Measurements from ENCODE around the gene CDK6. TPM values are rescaled to one million over a fixed set of nuclear protein-coding genes. Genes with fewer than 3 reads are reported as not detected.

Gene CDK6
- total RNA-seq, 1 experiment from 2014 or later: 10.5 TPM

GRCh38 chr7:92831716-92832533, 4.4 kb downstream of the CDK6 start:
- H3K27ac ChIP-seq (ENCODE audit: low read depth, low read length, poor library complexity, severe bottlenecking): no peak overlapping the region
- TF ChIP-seq CTCF (conservative IDR thresholded peaks at IDR 0.05; ENCODE audit: low read depth, low read length) (no peak), EZH2 (IDR thresholded peaks at IDR 0.05; ENCODE audit: borderline replicate concordance, low read depth, low read length, poor library complexity, severe bottlenecking) (no peak)
- intact Hi-C loops (cut with micrococcal nuclease; ENCODE audit: unreplicated experiment): loop anchor here (2.0 to 5.0 kb wide), 2 partner anchors 115 to 211 kb away; no protein-coding TSS in a partner anchor
- ChIA-PET POLR2A (ENCODE audit: low non-redundant PET) (no interaction called here), CTCF (no interaction called here)
- H3K36me3 ChIP-seq (ENCODE audit: insufficient read depth, low read length, poor library complexity, severe bottlenecking): no peaks in the 10 kb centered on the region
- DNase-seq (ENCODE audit: low spot score): no peak
- H3K9me3 ChIP-seq (ENCODE audit: low read depth, low read length, poor library complexity, severe bottlenecking): no peaks in the 10 kb centered on the region
- H3K27me3 ChIP-seq (replicated peaks; ENCODE audit: insufficient read depth, low read depth, low read length, poor library complexity): peaks cover 1% of the 10 kb centered on the region
- peak overlapping the region; percentile 83 for H3K4me3 ChIP-seq (ENCODE audit: low read depth, low read length, poor library complexity, severe bottlenecking)
- BruUV-seq (replicated peaks): TSS peak; percentile 47
- H3K4me1 ChIP-seq (ENCODE audit: insufficient read depth, low read length, poor library complexity, severe bottlenecking): peaks cover 5% of the 10 kb centered on the region

DNA sequence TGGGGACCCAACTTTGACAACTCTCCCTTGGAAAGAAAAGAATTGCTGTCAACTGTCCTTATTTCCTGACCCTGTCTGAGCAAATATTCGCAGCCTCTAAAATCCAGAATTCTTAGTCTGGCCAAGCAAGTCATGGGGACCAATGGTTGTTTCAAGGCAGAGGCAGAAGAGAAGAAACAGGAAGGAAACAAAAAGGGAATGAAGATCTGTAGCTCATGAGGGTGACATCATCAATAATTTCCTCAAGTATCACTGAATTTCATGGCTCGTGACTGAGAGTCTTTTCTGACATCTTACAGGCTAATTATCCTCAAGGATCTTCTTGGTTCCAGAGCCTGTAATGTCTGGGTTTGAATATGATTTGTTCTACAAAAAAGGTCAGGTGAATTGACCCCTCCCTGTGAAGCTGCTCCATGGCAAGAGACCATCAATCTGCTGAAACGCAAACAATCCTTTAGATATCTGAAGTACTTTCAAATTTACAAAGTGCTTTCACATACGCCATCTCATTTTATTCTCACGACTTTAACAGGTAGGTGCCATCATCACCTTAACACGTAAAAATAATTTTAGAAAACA, 5.8 kb downstream of the CDK6 start:
- ChIA-PET POLR2A (ENCODE audit: low non-redundant PET) (no interaction called here), CTCF (no interaction called here)
- H3K27me3 ChIP-seq (replicated peaks; ENCODE audit: insufficient read depth, low read depth, low read length, poor library complexity): no peaks in the 10 kb centered on the region
- H3K36me3 ChIP-seq (ENCODE audit: insufficient read depth, low read length, poor library complexity, severe bottlenecking): no peaks in the 10 kb centered on the region
- peaks cover 5% of the 10 kb centered on the region for H3K4me1 ChIP-seq (ENCODE audit: insufficient read depth, low read length, poor library complexity, severe bottlenecking)
- H3K9me3 ChIP-seq (ENCODE audit: low read depth, low read length, poor library complexity, severe bottlenecking): no peaks in the 10 kb centered on the region
- no peak for DNase-seq (ENCODE audit: low spot score)
- H3K4me3 ChIP-seq (ENCODE audit: low read depth, low read length, poor library complexity, severe bottlenecking): no peak overlapping the region
- TF ChIP-seq EZH2 (IDR thresholded peaks at IDR 0.05; ENCODE audit: borderline replicate concordance, low read depth, low read length, poor library complexity, severe bottlenecking): no peak
- no peak for TF ChIP-seq CTCF (conservative IDR thresholded peaks at IDR 0.05; ENCODE audit: low read depth, low read length)
- intact Hi-C loops (cut with micrococcal nuclease; ENCODE audit: unreplicated experiment): loop anchor here (5.0 kb wide), 1 partner anchor 113 kb away; no protein-coding TSS in a partner anchor
- no TSS peak for BruUV-seq (replicated peaks)
- H3K27ac ChIP-seq (ENCODE audit: low read depth, low read length, poor library complexity, severe bottlenecking): no peak overlapping the region

DNA sequence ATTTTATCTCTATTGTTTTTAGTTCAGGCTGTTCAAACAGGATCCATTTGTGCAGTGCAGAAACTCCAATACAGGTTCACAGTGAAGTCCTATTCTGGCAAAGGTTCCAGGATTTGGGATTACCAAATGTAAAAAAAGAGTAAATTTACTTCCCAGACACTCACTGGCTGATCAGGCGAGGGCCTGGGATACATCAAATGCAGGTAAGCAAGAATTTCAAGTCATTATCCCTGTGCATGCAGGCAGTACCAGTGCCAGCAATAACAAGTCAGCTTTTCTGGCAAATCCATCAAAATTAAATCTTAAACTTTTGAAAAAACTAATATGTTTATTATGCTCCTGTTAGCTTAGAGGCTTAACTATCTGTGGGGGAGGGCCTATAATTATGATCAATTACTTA, 6.3 kb downstream of the CDK6 start:
- Histone ChIP-seq H3K27me3 (replicated peaks; ENCODE audit: insufficient read depth, low read depth, low read length, poor library complexity) (no peaks in the 10 kb centered on the region), H3K4me1 (ENCODE audit: insufficient read depth, low read length, poor library complexity, severe bottlenecking) (peaks cover 5% of the 10 kb centered on the region), H3K27ac (ENCODE audit: low read depth, low read length, poor library complexity, severe bottlenecking) (no peak overlapping the region), H3K36me3 (ENCODE audit: insufficient read depth, low read length, poor library complexity, severe bottlenecking) (no peaks in the 10 kb centered on the region), H3K9me3 (ENCODE audit: low read depth, low read length, poor library complexity, severe bottlenecking) (no peaks in the 10 kb centered on the region), H3K4me3 (ENCODE audit: low read depth, low read length, poor library complexity, severe bottlenecking) (no peak overlapping the region)
- POLR2A ChIA-PET (ENCODE audit: low non-redundant PET): no interaction called here
- DNase-seq (ENCODE audit: low spot score): no peak
- BruUV-seq (replicated peaks): no TSS peak
- CTCF ChIA-PET: no interaction called here
- TF ChIP-seq EZH2 (IDR thresholded peaks at IDR 0.05; ENCODE audit: borderline replicate concordance, low read depth, low read length, poor library complexity, severe bottlenecking) (no peak), CTCF (conservative IDR thresholded peaks at IDR 0.05; ENCODE audit: low read depth, low read length) (no peak)
- intact Hi-C loops (cut with micrococcal nuclease; ENCODE audit: unreplicated experiment): loop anchor here (5.0 kb wide), 1 partner anchor 113 kb away; no protein-coding TSS in a partner anchor

Data from A673 (cell line).